H1 (cell line): ENCODE results near the gene SCYL1. TPM values are rescaled to one million over a fixed set of nuclear protein-coding genes. Genes with fewer than 3 reads are reported as not detected.

Source experiments
- CTCF ChIA-PET: fragments of 300-600 bp; sonication (Branson Sonifier 250); formaldehyde crosslinking; loops from one replicate; lab custom pipeline; 2021; ENCODE audit not compliant: partially characterized antibody; lab: Charles Lee
- POLR2A ChIA-PET: fragments of 300-600 bp; sonication (Branson Sonifier 250); formaldehyde crosslinking; loops from one replicate; lab custom pipeline; 2021; ENCODE audit warnings: inconsistent platforms; ENCODE audit not compliant: partially characterized antibody; lab: Charles Lee
- DNase-seq, 2 experiments: peaks; one replicate each; pipeline versions ENCODE4 v3.0.0 to v3.0.0-alpha.2; 2010 to 2022; ENCODE audit warnings: low spot score in 2 of 2, low read depth in 1 of 2, mixed read lengths in 1 of 2
- FAIRE-seq: peaks from 2 replicates; lab custom pipeline; 2011; peaks lifted over from hg19 to GRCh38; lab: Jason Lieb, UNC
- H2AFZ ChIP-seq: 2 replicates; pipeline ENCODE4 v1.8.1; 2012; ENCODE audit warnings: low read length, inconsistent platforms
- H2AK5ac ChIP-seq: 2 replicates; pipeline ENCODE4 v1.6.1; 2013; ENCODE audit warnings: low read depth, low read length
- H2BK120ac ChIP-seq: replicated peaks from 2 replicates; pipeline ENCODE3; 2013; ENCODE audit warnings: low read depth, low read length, inconsistent platforms
- H2BK12ac ChIP-seq: 2 replicates; pipeline ENCODE4 v1.6.1; 2013; ENCODE audit warnings: low read depth, low read length
- H2BK15ac ChIP-seq: 2 replicates; pipeline ENCODE4 v1.6.1; 2013; ENCODE audit warnings: low read length
- H2BK20ac ChIP-seq: 2 replicates; pipeline ENCODE4 v1.6.1; 2013; ENCODE audit warnings: low read length
- H2BK5ac ChIP-seq: 2 replicates; pipeline ENCODE4 v1.6.1; 2013; ENCODE audit warnings: low read depth, low read length
- H3K14ac ChIP-seq: 2 replicates; pipeline ENCODE4 v1.6.1; 2013; ENCODE audit warnings: inconsistent platforms; ENCODE audit not compliant: insufficient read length
- H3K18ac ChIP-seq: 2 replicates; pipeline ENCODE4 v1.6.1; 2013; ENCODE audit warnings: low read length; ENCODE audit errors: extremely low read depth
- H3K23ac ChIP-seq: 2 replicates; pipeline ENCODE4 v1.6.1; 2013; ENCODE audit warnings: inconsistent platforms; ENCODE audit not compliant: insufficient read length
- H3K23me2 ChIP-seq: 2 replicates; pipeline ENCODE4 v1.6.1; 2013; ENCODE audit warnings: low read depth, low read length
- H3K27ac ChIP-seq: 2 replicates; pipeline ENCODE4 v1.6.1; 2011; ENCODE audit warnings: low read depth, low read length, inconsistent platforms
- H3K27me3 ChIP-seq, 4 experiments: replicated peaks in 1 of 4; 1 replicate in 1 of 4; 2 replicates in 3 of 4; pipeline versions ENCODE4 v1.6.1 to v1.8.1; 2011 to 2013; ENCODE audit warnings: low read length in 3 of 4, mild to moderate bottlenecking in 3 of 4, inconsistent platforms in 2 of 4, mixed read lengths in 2 of 4, moderate library complexity in 1 of 4; ENCODE audit not compliant: control insufficient read depth in 3 of 4, insufficient read depth in 3 of 4; ENCODE audit errors: extremely low read depth in 1 of 4
- H3K36me3 ChIP-seq, 4 experiments: 2 replicates each; pipeline versions ENCODE4 v1.6.1 to v1.8.1; 2011 to 2013; ENCODE audit warnings: mild to moderate bottlenecking in 4 of 4, low read length in 3 of 4, moderate library complexity in 2 of 4, control low read depth in 1 of 4, inconsistent platforms in 1 of 4; ENCODE audit not compliant: insufficient read depth in 4 of 4, control insufficient read depth in 2 of 4
- H3K4ac ChIP-seq: replicated peaks from 2 replicates; pipeline ENCODE3; 2013; ENCODE audit warnings: low read length, low read depth, mixed read lengths, inconsistent platforms; ENCODE audit not compliant: insufficient read length
- H3K4me1 ChIP-seq, 4 experiments: replicated peaks in 1 of 4; 1 replicate in 1 of 4; 2 replicates in 3 of 4; pipeline versions ENCODE4 v1.6.1 to v1.8.1; 2011 to 2013; ENCODE audit warnings: low read length in 3 of 4, inconsistent platforms in 2 of 4, mixed read lengths in 1 of 4; ENCODE audit not compliant: insufficient read depth in 4 of 4, control insufficient read depth in 3 of 4
- H3K4me2 ChIP-seq, 2 experiments: 2 replicates each; pipeline versions ENCODE4 v1.6.1 to v1.8.1; 2011 to 2013; ENCODE audit warnings: low read depth in 2 of 2, low read length in 2 of 2, control low read depth in 1 of 2, inconsistent platforms in 1 of 2, mild to moderate bottlenecking in 1 of 2; ENCODE audit not compliant: insufficient read depth in 1 of 2
- H3K4me3 ChIP-seq, 4 experiments: fragments of 200-600, 300-600 bp in 1 of 4; sonication (generic), shearing (Covaris generic), sonication (Bioruptor Twin) in 1 of 4; 2 replicates each; pipeline versions ENCODE4 v1.5.1 to v1.8.1; 2011 to 2016; ENCODE audit warnings: low read length in 4 of 4, low read depth in 3 of 4, control low read depth in 2 of 4, inconsistent platforms in 2 of 4, mild to moderate bottlenecking in 2 of 4, mixed read lengths in 1 of 4, moderate library complexity in 1 of 4; ENCODE audit not compliant: insufficient read depth in 2 of 4; ENCODE audit errors: extremely low read depth in 1 of 4
- H3K56ac ChIP-seq: replicated peaks from 2 replicates; pipeline ENCODE3; 2013; ENCODE audit warnings: low read depth, mild to moderate bottlenecking, mixed read lengths, low read length, inconsistent platforms; ENCODE audit not compliant: insufficient read length
- H3K79me1 ChIP-seq: 2 replicates; pipeline ENCODE4 v1.6.1; 2013; ENCODE audit warnings: low read depth, low read length, control low read depth
- H3K79me2 ChIP-seq, 2 experiments: 2 replicates each; pipeline versions ENCODE4 v1.6.1 to v1.8.1; 2012 to 2013; ENCODE audit warnings: low read length in 2 of 2, mild to moderate bottlenecking in 2 of 2, inconsistent platforms in 1 of 2; ENCODE audit not compliant: insufficient read depth in 2 of 2, control insufficient read depth in 1 of 2
- H3K9ac ChIP-seq, 4 experiments: replicated peaks in 1 of 4; 1 replicate in 1 of 4; 2 replicates in 3 of 4; pipeline versions ENCODE4 v1.6.1 to v1.8.1; 2011 to 2013; ENCODE audit warnings: low read depth in 3 of 4, low read length in 3 of 4, control low read depth in 2 of 4, mild to moderate bottlenecking in 2 of 4, moderate library complexity in 2 of 4, inconsistent platforms in 1 of 4; ENCODE audit errors: extremely low read depth in 1 of 4
- H3K9me3 ChIP-seq, 2 experiments: 2 replicates each; pipeline versions ENCODE4 v1.6.1 to v1.8.1; 2012 to 2013; ENCODE audit warnings: mild to moderate bottlenecking in 2 of 2, moderate library complexity in 2 of 2, control low read depth in 1 of 2, inconsistent platforms in 1 of 2, low read depth in 1 of 2, low read length in 1 of 2, mixed read lengths in 1 of 2; ENCODE audit not compliant: insufficient read depth in 2 of 2
- H4K20me1 ChIP-seq, 2 experiments: replicated peaks in 1 of 2; 2 replicates each; pipeline versions ENCODE3 to v1.8.1; 2011 to 2013; ENCODE audit warnings: inconsistent platforms in 2 of 2, low read length in 2 of 2, mild to moderate bottlenecking in 1 of 2; ENCODE audit not compliant: insufficient read depth in 2 of 2, control insufficient read depth in 1 of 2
- H4K5ac ChIP-seq: 2 replicates; pipeline ENCODE4 v1.6.1; 2013; ENCODE audit warnings: low read length, low read depth, mixed read lengths, inconsistent platforms; ENCODE audit not compliant: insufficient read length
- H4K8ac ChIP-seq: 2 replicates; pipeline ENCODE4 v1.8.0; 2013; ENCODE audit warnings: mild to moderate bottlenecking, moderate library complexity, low read length, inconsistent platforms; ENCODE audit not compliant: insufficient read depth; ENCODE audit errors: extremely low read depth
- H4K91ac ChIP-seq: replicated peaks from 2 replicates; pipeline ENCODE3; 2013; ENCODE audit warnings: low read length, mixed read lengths, inconsistent platforms; ENCODE audit not compliant: insufficient read length
- BCL11A ChIP-seq, 2 experiments: IDR thresholded peaks; one replicate each; pipeline ENCODE4 v1.6.1; 2011; ENCODE audit warnings: low read depth in 2 of 2, low read length in 2 of 2, mild to moderate bottlenecking in 2 of 2
- POLR2AphosphoS5 ChIP-seq: IDR thresholded peaks from 2 replicates; pipeline ENCODE4 v1.6.1; 2011; ENCODE audit warnings: low read depth, low read length
- RFX5 ChIP-seq: IDR thresholded peaks from 2 replicates; pipeline ENCODE4 v1.6.1; 2011; ENCODE audit warnings: low read depth, low read length, improper control_type of control experiment, borderline replicate concordance
- TBP ChIP-seq: IDR thresholded peaks from 2 replicates; pipeline ENCODE4 v1.6.1; 2011; ENCODE audit warnings: low read depth, low read length, improper control_type of control experiment
- WGBS, 2 experiments: shearing (Covaris generic) in 1 of 2; methylation state at CpG; one replicate each; pipeline versions ENCODE4 v1.1.6 to v1.1.7; 2013 to 2015; ENCODE audit warnings: low lambda C conversion rate in 2 of 2, mixed read lengths in 2 of 2, inconsistent platforms in 1 of 2, low coverage in 1 of 2, missing lambda C conversion rate in 1 of 2; ENCODE audit not compliant: insufficient replicate concordance in 2 of 2, insufficient coverage in 1 of 2, insufficient read length in 1 of 2; ENCODE audit errors: extremely low coverage in 1 of 2, missing lambda C conversion rate in 1 of 2; 5-methylcytosine and 5-hydroxymethylcytosine counted together
- polyA plus RNA-seq, 7 experiments: library from polyadenylated mRNA; depleted of rRNA in 3 of 7; stranded (reverse) in 5 of 7; unstranded in 2 of 7; fragments of >200 nt in 5 of 7; fragments of 200-250 nt in 2 of 7; gene quantifications; 1 replicate in 5 of 7; 2 replicates in 1 of 7; 4 replicates in 1 of 7; pipeline versions ENCODE4 v1.2.1 to v1.2.3, GENCODE V29; 2011 to 2013; ENCODE audit warnings: missing spikeins in 2 of 7, mixed read lengths in 2 of 7
- total RNA-seq: library from RNA; stranded (reverse); fragmentation: NEBNext Ultra II Directional; extraction: Animal tissue kit (Norgen Biotek cat#: 25700); gene quantifications from 2 replicates; pipeline ENCODE4 v1.2.1, GENCODE V29; 2021

The SCYL1 gene
- total and polyA plus RNA-seq, 2 of the 8 experiments (the other 6 are each of a cell fraction or from before 2014, with no cell fraction given): 59.8 to 77.7 TPM

DNA sequence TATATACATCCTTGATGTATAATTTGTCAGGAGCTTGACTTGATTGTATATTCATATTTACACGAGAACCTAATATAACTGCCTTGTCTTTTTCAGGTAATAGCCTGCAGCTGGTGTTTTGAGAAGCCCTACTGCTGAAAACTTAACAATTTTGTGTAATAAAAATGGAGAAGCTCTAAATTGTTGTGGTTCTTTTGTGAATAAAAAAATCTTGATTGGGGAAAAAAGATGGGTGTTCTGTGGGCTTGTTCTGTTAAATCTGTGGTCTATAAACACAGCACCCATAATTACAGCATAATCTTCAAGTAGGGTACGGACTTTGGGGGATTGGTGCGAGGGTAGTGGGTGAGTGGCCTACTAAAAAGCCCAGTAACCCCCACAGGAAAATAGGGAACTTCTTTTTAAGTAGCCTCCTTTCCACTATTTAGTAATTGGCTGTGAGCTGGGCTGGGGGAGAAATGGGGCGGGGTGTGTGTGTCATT lies 18.6 kb upstream of the SCYL1 start:
- H3K9ac ChIP-seq: no peak overlapping the region
- peaks cover 36 to 41% of the 10 kb centered on the region in 2 experiments for H4K20me1 ChIP-seq
- H3K27me3 ChIP-seq: no peaks in the 10 kb centered on the region
- H3K14ac ChIP-seq: no peak overlapping the region
- H3K4me1 ChIP-seq: peaks cover 0 to 7% (median 3%) of the 10 kb centered on the region in 4 experiments; a peak in 4 of 7 replicates
- ChIA-PET CTCF (interaction anchor here (1.0 to 29.0 kb wide), 8 partner anchors 12 to 139 kb away, joined by 3 to 809 read pairs (median 4); partner anchors contain the start of gene MALAT1), POLR2A (interaction anchor here (0.6 to 29.8 kb wide), 30 partner anchors 2 to 450 kb away, joined by 3 to 1569 read pairs (median 8); partner anchors contain the start of genes DPF2, FRMD8, MALAT1 and NEAT1)
- H3K23me2 ChIP-seq: no peaks in the 10 kb centered on the region; the same call in 1 of the 2 replicates
- no peak overlapping the region for H2BK5ac ChIP-seq
- no peak overlapping the region for H2BK12ac ChIP-seq
- H2BK15ac ChIP-seq: no peak overlapping the region
- H2BK120ac ChIP-seq: no peak overlapping the region
- peak overlapping the region in 1 of 2 experiments; percentile 12; a peak in 1 of 4 replicates for H3K4me2 ChIP-seq
- H3K27ac ChIP-seq: no peak overlapping the region
- H3K4ac ChIP-seq: no peak overlapping the region
- H4K91ac ChIP-seq: no peak overlapping the region
- no peak for FAIRE-seq
- no peaks in the 10 kb centered on the region for H3K9me3 ChIP-seq
- H3K79me1 ChIP-seq: no peaks in the 10 kb centered on the region
- no peak overlapping the region for H3K23ac ChIP-seq
- no peak overlapping the region for H2AFZ ChIP-seq
- H2AK5ac ChIP-seq: no peak overlapping the region
- no peak overlapping the region for H4K8ac ChIP-seq
- H3K79me2 ChIP-seq: peaks cover 35 to 51% of the 10 kb centered on the region in 2 experiments
- no peak for DNase-seq
- H3K36me3 ChIP-seq: peaks cover 39 to 54% (median 47%) of the 10 kb centered on the region in 4 experiments
- no peak overlapping the region for H2BK20ac ChIP-seq
- 0 out of 2 replicates have a peak, but pooled peaks have one; percentile 11 for TF ChIP-seq POLR2AphosphoS5
- TF ChIP-seq TBP: no peak
- TF ChIP-seq RFX5: no peak
- TF ChIP-seq BCL11A (IDR thresholded peaks at IDR 0.05; ENCODE audit: low read depth in 2 of 2, low read length in 2 of 2): peak in 1 of 2 experiments; percentile 10
- H3K56ac ChIP-seq: no peak overlapping the region
- WGBS, 2 experiments: 90% methylated on average over 4 of the region's 4 CpGs; no CpG with 5 or more reads in 1 of the 2 experiments
- H3K4me3 ChIP-seq: peak overlapping the region in 2 of 4 experiments; percentile 97 to 100; a peak in 2 of 8 replicates
- H4K5ac ChIP-seq: no peak overlapping the region
- H3K18ac ChIP-seq: no peak overlapping the region
